IMR-90 (cell line): ENCODE results near the gene PLCD1. TPM values are rescaled to one million over a fixed set of nuclear protein-coding genes. Genes with fewer than 3 reads are reported as not detected.

Experiments used
- ATAC-seq: fragments of 200-7000 bp; cut with Tn5 transposase; 2 replicates; pipeline ENCODE4 v1.9.1; 2020; ENCODE audit warnings: low read depth, mild to moderate bottlenecking, moderate library complexity
- BruUV-seq: library from RNA; stranded (reverse); fragments of 400-500 nt; replicated peaks from 2 replicates; lab custom pipeline; 2021; lab: Mats Ljungman, UMichigan
- CTCF ChIA-PET: fragments of 300-600 bp; formaldehyde crosslinking; extraction: SDS; loops from one replicate; lab custom pipeline; 2021; ENCODE audit warnings: antibody characterized with exemption; lab: Yijun Ruan, JAX
- POLR2A ChIA-PET: fragments of 300-600 bp; sonication (Branson Sonifier 250); formaldehyde crosslinking; loops from one replicate; lab custom pipeline; 2022; ENCODE audit warnings: antibody characterized with exemption; ENCODE audit not compliant: unreplicated experiment; lab: Charles Lee
- DNase-seq: peaks from one replicate; pipeline ENCODE4 v3.0.0; 2013
- H2AFZ ChIP-seq: replicated peaks from 2 replicates; pipeline ENCODE3; 2013; ENCODE audit warnings: low read length, mild to moderate bottlenecking; ENCODE audit not compliant: poor library complexity
- H2AK5ac ChIP-seq: 2 replicates; pipeline ENCODE4 v1.6.1; 2013; ENCODE audit warnings: low read depth, low read length, inconsistent platforms
- H2AK9ac ChIP-seq: replicated peaks from 2 replicates; pipeline ENCODE3; 2013; ENCODE audit warnings: mild to moderate bottlenecking, low read depth, low read length, moderate library complexity; ENCODE audit not compliant: poor library complexity
- H2BK120ac ChIP-seq: 2 replicates; pipeline ENCODE4 v1.6.1; 2013; ENCODE audit warnings: low read depth, low read length, inconsistent platforms
- H2BK15ac ChIP-seq: 3 replicates; pipeline ENCODE4 v1.6.1; 2013; ENCODE audit warnings: low read depth, low read length, inconsistent platforms
- H2BK20ac ChIP-seq: 2 replicates; pipeline ENCODE4 v1.6.1; 2013; ENCODE audit warnings: low read depth, mild to moderate bottlenecking, inconsistent platforms, low read length, moderate library complexity
- H2BK5ac ChIP-seq: 2 replicates; pipeline ENCODE4 v1.6.1; 2013; ENCODE audit warnings: mild to moderate bottlenecking, low read depth, low read length, inconsistent platforms; ENCODE audit not compliant: poor library complexity, severe bottlenecking
- H3K14ac ChIP-seq: replicated peaks from 2 replicates; pipeline ENCODE4 v1.6.1; 2013; ENCODE audit warnings: low read depth, low read length, inconsistent platforms
- H3K18ac ChIP-seq: 2 replicates; pipeline ENCODE4 v1.6.1; 2013; ENCODE audit warnings: low read depth, low read length, control low read depth
- H3K23ac ChIP-seq: 2 replicates; pipeline ENCODE4 v1.6.1; 2013; ENCODE audit warnings: low read depth, low read length, inconsistent platforms
- H3K27ac ChIP-seq: 2 replicates; pipeline ENCODE4 v1.5.1; 2013; ENCODE audit warnings: mild to moderate bottlenecking, control low read depth, low read length; ENCODE audit not compliant: insufficient read depth
- H3K27me3 ChIP-seq: 2 replicates; pipeline ENCODE4 v1.6.1; 2013; ENCODE audit warnings: low read length; ENCODE audit not compliant: control insufficient read depth, insufficient read depth
- H3K36me3 ChIP-seq: 2 replicates; pipeline ENCODE4 v1.6.1; 2013; ENCODE audit warnings: low read length, mixed read lengths; ENCODE audit not compliant: control insufficient read depth, insufficient read depth
- H3K4ac ChIP-seq: 2 replicates; pipeline ENCODE4 v1.6.1; 2013; ENCODE audit warnings: low read depth, low read length, inconsistent platforms
- H3K4me1 ChIP-seq: 2 replicates; pipeline ENCODE4 v1.6.1; 2013; ENCODE audit warnings: low read length, mixed read lengths; ENCODE audit not compliant: control insufficient read depth, insufficient read depth
- H3K4me2 ChIP-seq: 2 replicates; pipeline ENCODE4 v1.6.1; 2013; ENCODE audit warnings: low read depth, mild to moderate bottlenecking, control low read depth, low read length, moderate library complexity
- H3K4me3 ChIP-seq: 2 replicates; pipeline ENCODE4 v1.5.1; 2013; ENCODE audit warnings: low read depth, mild to moderate bottlenecking, control low read depth, low read length, moderate library complexity; ENCODE audit not compliant: insufficient read depth
- H3K56ac ChIP-seq: 2 replicates; pipeline ENCODE4 v1.6.1; 2013; ENCODE audit warnings: low read length, inconsistent platforms; ENCODE audit not compliant: insufficient read depth; ENCODE audit errors: extremely low read depth
- H3K79me1 ChIP-seq, 2 experiments: 2 replicates each; pipeline ENCODE4 v1.6.1; 2013; ENCODE audit warnings: low read length in 2 of 2, inconsistent platforms in 1 of 2, low read depth in 1 of 2
- H3K9ac ChIP-seq: 2 replicates; pipeline ENCODE4 v1.6.1; 2013; ENCODE audit warnings: low read depth, low read length, control low read depth
- H3K9me1 ChIP-seq: 2 replicates; pipeline ENCODE4 v1.6.1; 2013; ENCODE audit warnings: low read length, inconsistent platforms; ENCODE audit not compliant: insufficient read depth
- H3K9me3 ChIP-seq: 2 replicates; pipeline ENCODE4 v1.6.1; 2013; ENCODE audit warnings: low read length; ENCODE audit not compliant: control insufficient read depth, insufficient read depth
- H4K20me1 ChIP-seq: 2 replicates; pipeline ENCODE4 v1.6.1; 2013; ENCODE audit warnings: low read length, inconsistent platforms; ENCODE audit not compliant: insufficient read depth
- H4K5ac ChIP-seq: 2 replicates; pipeline ENCODE4 v1.6.1; 2013; ENCODE audit warnings: mild to moderate bottlenecking, low read depth, low read length, control low read depth
- H4K8ac ChIP-seq, 2 experiments: 2 replicates each; pipeline ENCODE4 v1.6.1; 2013; ENCODE audit warnings: low read depth in 2 of 2, low read length in 2 of 2, control low read depth in 1 of 2, inconsistent platforms in 1 of 2
- H4K91ac ChIP-seq: 2 replicates; pipeline ENCODE4 v1.6.1; 2013; ENCODE audit warnings: low read depth, low read length, inconsistent platforms; ENCODE audit not compliant: insufficient read depth
- CEBPB ChIP-seq: IDR thresholded peaks from 2 replicates; pipeline ENCODE4 v1.6.1; 2012; ENCODE audit warnings: low read depth, low read length, improper control_type of control experiment
- CHD1 ChIP-seq: IDR thresholded peaks from 2 replicates; pipeline ENCODE4 v1.6.1; 2012; ENCODE audit warnings: low read depth, low read length, improper control_type of control experiment
- FOS ChIP-seq: fragments of 150-350 bp; IDR thresholded peaks from 2 replicates; pipeline ENCODE4 v1.6.1; 2016; ENCODE audit warnings: low read depth, low read length
- MXI1 ChIP-seq: IDR thresholded peaks from 2 replicates; pipeline ENCODE4 v1.6.1; 2012; ENCODE audit warnings: low read depth, mild to moderate bottlenecking, low read length, moderate library complexity, borderline replicate concordance
- RAD21 ChIP-seq: IDR thresholded peaks from 2 replicates; pipeline ENCODE4 v1.6.1; 2012; ENCODE audit warnings: low read length, improper control_type of control experiment
- RCOR1 ChIP-seq: IDR thresholded peaks from 2 replicates; pipeline ENCODE4 v1.6.1; 2012; ENCODE audit warnings: mild to moderate bottlenecking, low read length, improper control_type of control experiment; ENCODE audit not compliant: insufficient replicate concordance
- RFX5 ChIP-seq: IDR thresholded peaks from 2 replicates; pipeline ENCODE4 v1.8.0; 2012; ENCODE audit warnings: low read depth, mild to moderate bottlenecking, low read length, moderate library complexity
- SMC3 ChIP-seq: fragments of 150-350 bp; IDR thresholded peaks from 2 replicates; pipeline ENCODE4 v1.6.1; 2016; ENCODE audit warnings: low read depth, mild to moderate bottlenecking, antibody characterized with exemption, low read length, moderate library complexity
- WGBS, 2 experiments: methylation state at CpG; one replicate each; pipeline versions ENCODE4 v1.1.5 to v1.1.7; 2013; ENCODE audit warnings: missing lambda C conversion rate in 2 of 2; ENCODE audit not compliant: insufficient read length in 1 of 2; ENCODE audit errors: extremely low coverage in 2 of 2; 5-methylcytosine and 5-hydroxymethylcytosine counted together
- dilution Hi-C: fragments of 300-500 bp; cut with HindIII; formaldehyde crosslinking; loops from one replicate; pipeline ENCODE4 v1.14.3; 2018; ENCODE audit warnings: low sequenced_read_pairs; ENCODE audit not compliant: unreplicated experiment
- in situ Hi-C: fragments of 300-500 bp; cut with MboI; formaldehyde crosslinking; loops from 3 replicates; pipeline ENCODE4 v1.14.3; 2019; ENCODE audit warnings: low sequenced_read_pairs, inconsistent platforms, mixed read lengths
- intact Hi-C: fragments of 100-400 bp; cut with micrococcal nuclease; formaldehyde crosslinking; loops from 2 replicates; pipeline ENCODE4 v1.10.0; 2022
- polyA plus RNA-seq, 3 experiments: library from polyadenylated mRNA; depleted of rRNA; stranded (reverse); fragments of >200 nt; gene quantifications; 2 replicates each; pipeline ENCODE4 v1.2.3, GENCODE V29; 2012; ENCODE audit warnings: low replicate concordance in 1 of 3
- total RNA-seq: library from RNA; depleted of rRNA; stranded (reverse); fragments of >200 nt; gene quantifications from 2 replicates; pipeline ENCODE4 v1.2.3, GENCODE V29; 2012
- TF ChIP-seq, protein P1 (sequence below): fragments of 150-350 bp; IDR thresholded peaks from 2 replicates; pipeline ENCODE4 v1.6.1; 2017; ENCODE audit warnings: mild to moderate bottlenecking, antibody characterized with exemption, low read length, low read depth
- TF ChIP-seq, protein P2 (sequence below): conservative IDR thresholded peaks from 2 replicates; pipeline ENCODE4 v1.5.1; 2012; ENCODE audit warnings: mild to moderate bottlenecking, low read depth, low read length, improper control_type of control experiment

PLCD1 gene
- total and polyA plus RNA-seq, 2 of the 4 experiments (the other 2 are of a cell fraction): 14.9 to 16.3 TPM

DNA sequence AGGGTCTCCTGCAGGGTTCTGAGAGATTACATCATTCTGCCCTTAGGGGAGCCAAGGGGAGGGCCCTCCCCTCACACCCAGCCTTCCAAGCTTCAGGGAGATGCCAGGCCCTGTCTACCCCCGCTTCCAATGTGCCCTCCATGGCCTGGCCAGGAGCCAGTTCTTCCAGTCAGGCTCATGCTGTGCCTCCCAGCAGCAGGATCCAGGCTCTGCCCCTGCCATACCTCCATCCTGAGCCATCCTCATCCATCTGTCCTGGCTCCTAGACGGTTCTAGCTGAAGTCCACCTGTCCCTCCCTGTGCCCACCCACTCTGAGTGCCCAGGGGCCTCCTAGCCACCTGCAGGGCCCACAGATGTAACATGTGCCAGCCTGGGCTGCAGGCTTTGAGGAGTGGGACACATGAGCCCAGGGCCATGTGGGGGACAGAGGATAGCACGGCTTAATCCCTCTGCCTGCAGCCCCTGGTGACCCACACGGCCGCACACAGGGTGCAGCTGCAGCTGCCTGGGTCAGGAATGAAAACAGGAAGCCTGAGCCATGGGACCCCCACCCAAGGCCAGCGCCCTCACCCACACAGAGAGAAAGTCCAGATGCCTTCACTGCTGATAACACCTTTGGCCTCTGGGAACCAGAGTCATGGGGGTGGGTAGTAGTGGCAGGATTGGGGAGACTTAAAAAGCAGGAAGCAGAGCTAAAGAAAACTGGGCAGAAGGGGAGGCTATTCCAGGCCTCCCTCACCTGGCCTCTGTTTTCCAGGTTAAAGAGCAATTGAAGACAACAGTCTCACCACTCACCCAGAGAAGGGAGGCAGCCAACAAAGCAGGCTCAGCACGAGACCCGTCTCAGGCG, 11.8 kb downstream of the PLCD1 start:
- ChIA-PET POLR2A (no interaction called here), CTCF (no interaction called here)
- peaks cover 26% of the 10 kb centered on the region for H3K36me3 ChIP-seq
- no peak overlapping the region for H3K27ac ChIP-seq
- no peak overlapping the region for H2BK20ac ChIP-seq
- no peak overlapping the region for H3K9ac ChIP-seq
- TF ChIP-seq SMC3: no peak
- no peak for TF ChIP-seq CEBPB
- TF ChIP-seq RCOR1: no peak
- no peak for TF ChIP-seq FOS
- TF ChIP-seq CHD1: no peak
- TF ChIP-seq RFX5: no peak
- no peak for TF ChIP-seq MXI1
- TF ChIP-seq, protein P1, sequence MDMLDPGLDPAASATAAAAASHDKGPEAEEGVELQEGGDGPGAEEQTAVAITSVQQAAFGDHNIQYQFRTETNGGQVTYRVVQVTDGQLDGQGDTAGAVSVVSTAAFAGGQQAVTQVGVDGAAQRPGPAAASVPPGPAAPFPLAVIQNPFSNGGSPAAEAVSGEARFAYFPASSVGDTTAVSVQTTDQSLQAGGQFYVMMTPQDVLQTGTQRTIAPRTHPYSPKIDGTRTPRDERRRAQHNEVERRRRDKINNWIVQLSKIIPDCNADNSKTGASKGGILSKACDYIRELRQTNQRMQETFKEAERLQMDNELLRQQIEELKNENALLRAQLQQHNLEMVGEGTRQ: no peak
- TF ChIP-seq, protein P2, sequence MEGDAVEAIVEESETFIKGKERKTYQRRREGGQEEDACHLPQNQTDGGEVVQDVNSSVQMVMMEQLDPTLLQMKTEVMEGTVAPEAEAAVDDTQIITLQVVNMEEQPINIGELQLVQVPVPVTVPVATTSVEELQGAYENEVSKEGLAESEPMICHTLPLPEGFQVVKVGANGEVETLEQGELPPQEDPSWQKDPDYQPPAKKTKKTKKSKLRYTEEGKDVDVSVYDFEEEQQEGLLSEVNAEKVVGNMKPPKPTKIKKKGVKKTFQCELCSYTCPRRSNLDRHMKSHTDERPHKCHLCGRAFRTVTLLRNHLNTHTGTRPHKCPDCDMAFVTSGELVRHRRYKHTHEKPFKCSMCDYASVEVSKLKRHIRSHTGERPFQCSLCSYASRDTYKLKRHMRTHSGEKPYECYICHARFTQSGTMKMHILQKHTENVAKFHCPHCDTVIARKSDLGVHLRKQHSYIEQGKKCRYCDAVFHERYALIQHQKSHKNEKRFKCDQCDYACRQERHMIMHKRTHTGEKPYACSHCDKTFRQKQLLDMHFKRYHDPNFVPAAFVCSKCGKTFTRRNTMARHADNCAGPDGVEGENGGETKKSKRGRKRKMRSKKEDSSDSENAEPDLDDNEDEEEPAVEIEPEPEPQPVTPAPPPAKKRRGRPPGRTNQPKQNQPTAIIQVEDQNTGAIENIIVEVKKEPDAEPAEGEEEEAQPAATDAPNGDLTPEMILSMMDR: no peak
- TF ChIP-seq RAD21: no peak
- H4K91ac ChIP-seq: no peak overlapping the region
- no peak overlapping the region for H2AK5ac ChIP-seq
- H2AFZ ChIP-seq: no peak overlapping the region
- no peak overlapping the region for H3K4me2 ChIP-seq
- no peak overlapping the region for H3K14ac ChIP-seq
- H3K9me3 ChIP-seq: peaks cover 4% of the 10 kb centered on the region; the same call in 1 of the 2 replicates
- no peak overlapping the region for H3K4me3 ChIP-seq
- no peaks in the 10 kb centered on the region; the same call in 1 of the 2 replicates for H4K20me1 ChIP-seq
- no peak overlapping the region for H2AK9ac ChIP-seq
- H3K9me1 ChIP-seq: 0 out of 2 replicates have a peak, but pooled peaks cover 4% of the 10 kb centered on the region
- 95% methylated on average over 4 of the region's 9 CpGs; no CpG with 5 or more reads in 1 of the 2 experiments for WGBS, 2 experiments
- in situ Hi-C loops: no loop called here
- H4K5ac ChIP-seq: no peak overlapping the region
- DNase-seq (no peak), ATAC-seq (no peak)
- dilution Hi-C loops: no loop called here
- intact Hi-C loops: no loop called here
- no peaks in the 10 kb centered on the region for H3K27me3 ChIP-seq
- H3K4ac ChIP-seq: no peak overlapping the region
- H3K23ac ChIP-seq: no peak overlapping the region
- H3K18ac ChIP-seq: no peak overlapping the region
- H4K8ac ChIP-seq: no peak overlapping the region
- BruUV-seq: no TSS peak
- no peak overlapping the region for H2BK15ac ChIP-seq
- peaks cover 0 to 4% of the 10 kb centered on the region in 2 experiments; a peak in 1 of 4 replicates for H3K79me1 ChIP-seq
- no peak overlapping the region for H3K56ac ChIP-seq
- no peak overlapping the region for H2BK5ac ChIP-seq
- no peaks in the 10 kb centered on the region for H3K4me1 ChIP-seq
- H2BK120ac ChIP-seq: no peak overlapping the region
